ENCODE measurements around the gene SIGLEC5.
A peak's percentile ranks its signal among the peaks of the same experiment; 100 is the strongest.
"Not testable (repeated sequence)": the region's sequence is repeated elsewhere in the genome, so short reads cannot be mapped to it uniquely, and the experiment has no call there.

Gene SIGLEC5, protein sequence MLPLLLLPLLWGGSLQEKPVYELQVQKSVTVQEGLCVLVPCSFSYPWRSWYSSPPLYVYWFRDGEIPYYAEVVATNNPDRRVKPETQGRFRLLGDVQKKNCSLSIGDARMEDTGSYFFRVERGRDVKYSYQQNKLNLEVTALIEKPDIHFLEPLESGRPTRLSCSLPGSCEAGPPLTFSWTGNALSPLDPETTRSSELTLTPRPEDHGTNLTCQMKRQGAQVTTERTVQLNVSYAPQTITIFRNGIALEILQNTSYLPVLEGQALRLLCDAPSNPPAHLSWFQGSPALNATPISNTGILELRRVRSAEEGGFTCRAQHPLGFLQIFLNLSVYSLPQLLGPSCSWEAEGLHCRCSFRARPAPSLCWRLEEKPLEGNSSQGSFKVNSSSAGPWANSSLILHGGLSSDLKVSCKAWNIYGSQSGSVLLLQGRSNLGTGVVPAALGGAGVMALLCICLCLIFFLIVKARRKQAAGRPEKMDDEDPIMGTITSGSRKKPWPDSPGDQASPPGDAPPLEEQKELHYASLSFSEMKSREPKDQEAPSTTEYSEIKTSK

DNA sequence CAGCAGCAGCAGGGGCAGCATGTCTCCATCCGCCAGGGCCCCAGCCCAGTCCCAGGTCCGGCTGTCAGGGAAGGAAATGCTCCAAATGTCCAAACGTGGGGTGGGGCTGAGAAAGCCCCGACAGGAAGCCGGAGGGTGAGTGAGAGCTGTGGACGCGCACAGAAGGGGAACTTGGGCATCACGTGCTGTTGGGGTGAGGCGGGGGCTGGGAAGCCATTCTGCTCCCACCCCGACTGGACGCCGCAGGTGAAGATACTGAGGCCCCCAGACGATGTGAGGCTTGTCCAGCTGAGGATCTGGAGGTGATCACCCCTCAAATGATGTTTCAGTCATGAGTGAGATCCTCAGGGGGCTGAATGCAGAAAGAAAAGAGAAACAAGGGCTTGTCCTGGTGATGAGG, at the start of gene SIGLEC5:
TSS of gene SIGLEC5 (minus strand) at position 87 of the 400 bp plus-strand sequence. CDS start at position 21, 66 bp downstream.
- not testable (repeated sequence) for DNase-seq

DNA sequence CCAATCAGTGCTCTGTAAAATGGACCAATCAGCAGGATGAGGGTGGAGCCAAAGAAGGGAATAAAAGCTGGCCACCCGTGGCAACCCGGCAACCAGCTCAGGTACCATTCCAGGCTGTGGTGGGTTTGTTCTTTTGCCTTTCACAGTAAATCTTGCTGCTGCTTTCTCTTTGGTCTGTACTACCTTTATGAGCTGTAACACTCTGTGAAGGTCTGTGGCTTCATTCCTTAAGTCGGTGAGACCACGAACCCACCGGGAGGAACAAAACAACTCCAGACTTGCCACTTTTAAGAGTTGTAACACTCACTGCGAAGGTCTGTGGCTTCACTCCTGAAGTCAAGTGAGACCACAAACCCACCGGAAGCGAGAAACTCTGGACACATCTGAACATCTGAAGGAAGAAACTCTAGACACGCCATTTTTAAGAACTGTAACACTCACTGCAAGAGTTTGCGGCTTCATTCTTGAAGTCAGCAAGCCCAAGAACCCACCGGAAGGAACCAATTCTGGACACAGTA, 46.4 kb upstream of the SIGLEC5 start:
- no peak for DNase-seq

DNA sequence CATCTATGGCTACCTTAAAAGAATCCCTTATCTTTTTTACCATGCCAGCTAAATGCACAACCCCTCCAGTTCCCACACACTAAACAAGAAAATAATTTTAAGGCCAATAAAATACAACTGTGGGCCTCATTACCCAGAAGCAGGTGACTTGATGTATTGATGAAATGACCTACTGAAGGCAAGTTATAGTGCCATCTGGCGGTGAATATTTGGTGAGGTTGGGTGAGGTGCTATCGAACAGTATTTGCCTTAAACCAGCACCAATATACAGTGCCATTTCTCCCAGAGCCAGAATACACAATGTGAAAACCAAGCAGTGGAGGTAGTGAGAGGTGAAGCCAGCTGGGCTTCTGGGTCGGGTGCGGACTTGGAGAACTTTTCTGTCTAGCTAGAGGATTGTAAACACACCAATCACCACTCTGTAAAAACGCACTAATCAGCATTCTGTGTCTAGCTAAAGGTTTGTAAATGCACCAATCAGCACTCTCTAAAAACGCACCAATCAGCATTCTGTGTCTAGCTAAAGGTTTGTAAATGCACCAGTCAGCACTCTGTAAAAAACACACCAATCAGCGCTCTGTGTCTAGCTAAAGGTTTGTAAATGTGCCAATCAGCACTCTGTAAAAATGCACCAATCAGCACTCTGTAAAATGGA, 45.8 kb upstream of the SIGLEC5 start:
- not testable (repeated sequence) for DNase-seq

DNA sequence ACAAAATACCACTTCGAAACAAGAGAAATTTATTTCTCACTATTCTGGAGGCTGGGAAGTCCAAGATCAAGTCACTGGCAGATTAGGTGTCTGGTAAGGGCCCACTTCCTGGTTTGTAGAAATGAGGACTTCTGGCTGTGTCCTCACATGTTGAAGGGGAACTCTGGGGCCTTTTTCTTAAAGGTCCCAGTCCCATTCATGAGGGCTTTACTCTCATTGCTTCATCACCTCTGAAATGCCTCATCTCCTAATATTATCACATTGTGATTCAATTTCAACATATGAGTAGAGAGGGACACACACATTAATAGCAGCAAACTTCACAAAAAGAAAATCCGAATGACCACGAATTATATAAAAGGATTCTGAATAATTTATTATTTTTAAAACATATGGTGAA, 38.0 kb upstream of the SIGLEC5 start:
- no peak for DNase-seq

DNA sequence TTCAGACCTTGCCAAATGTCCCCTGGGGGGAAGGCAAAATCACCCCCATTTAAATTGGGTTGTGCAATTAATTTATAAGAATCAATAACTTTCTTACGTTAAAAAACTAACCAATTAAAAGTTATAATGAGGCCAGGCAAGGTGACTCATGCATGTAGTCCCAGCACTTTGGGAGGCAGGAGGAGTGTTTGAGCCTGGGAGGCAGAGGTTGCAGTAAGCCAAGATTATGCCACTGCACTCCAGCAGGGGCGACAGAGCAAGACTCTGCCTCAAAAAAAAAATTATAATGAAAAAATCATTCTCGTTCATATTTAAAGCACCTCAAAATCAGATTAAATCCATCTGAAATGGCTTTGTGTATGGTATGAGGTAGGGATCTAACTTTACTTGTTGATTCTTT, 34.8 kb upstream of the SIGLEC5 start:
- DNase-seq: no peak

DNA sequence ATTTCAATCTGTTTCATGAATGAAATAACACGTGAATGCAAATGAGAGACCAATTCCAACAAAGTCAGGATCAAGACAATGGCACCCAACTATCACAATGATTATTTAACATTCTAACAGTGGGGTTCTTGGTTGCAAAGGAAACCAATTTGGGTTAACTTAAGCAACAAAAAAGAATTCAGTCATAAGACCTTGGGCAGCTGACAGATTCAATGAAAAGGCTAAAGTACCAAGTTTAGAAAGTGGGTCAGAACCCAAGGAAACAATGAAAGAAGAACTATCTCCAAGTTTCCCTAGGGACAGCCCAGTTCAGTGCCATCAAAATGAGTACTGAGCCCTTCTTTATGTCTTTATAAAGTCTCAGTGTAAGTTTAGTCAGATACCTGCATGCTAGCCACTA, 33.9 kb upstream of the SIGLEC5 start:
- no peak for DNase-seq

DNA sequence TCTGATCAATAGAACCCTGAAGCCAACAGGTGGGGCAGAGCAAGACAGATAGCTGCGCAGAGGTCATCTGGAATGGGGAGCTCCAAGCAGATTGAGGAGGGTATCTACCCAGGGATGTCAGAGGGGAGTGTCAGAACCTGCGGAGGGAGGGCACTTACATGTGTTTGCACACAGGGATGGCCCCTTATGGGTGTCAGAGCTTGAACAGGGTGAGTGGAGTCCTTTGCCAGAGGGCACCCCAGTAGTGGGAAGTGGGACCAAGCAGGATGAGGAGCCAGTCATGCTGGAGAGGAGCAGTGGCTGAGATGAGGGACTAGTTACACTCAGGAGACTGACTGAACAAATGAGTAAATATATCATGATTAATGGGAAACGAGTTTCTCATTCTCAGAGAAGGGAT, 33.4 kb upstream of the SIGLEC5 start:
- no peak for DNase-seq

DNA sequence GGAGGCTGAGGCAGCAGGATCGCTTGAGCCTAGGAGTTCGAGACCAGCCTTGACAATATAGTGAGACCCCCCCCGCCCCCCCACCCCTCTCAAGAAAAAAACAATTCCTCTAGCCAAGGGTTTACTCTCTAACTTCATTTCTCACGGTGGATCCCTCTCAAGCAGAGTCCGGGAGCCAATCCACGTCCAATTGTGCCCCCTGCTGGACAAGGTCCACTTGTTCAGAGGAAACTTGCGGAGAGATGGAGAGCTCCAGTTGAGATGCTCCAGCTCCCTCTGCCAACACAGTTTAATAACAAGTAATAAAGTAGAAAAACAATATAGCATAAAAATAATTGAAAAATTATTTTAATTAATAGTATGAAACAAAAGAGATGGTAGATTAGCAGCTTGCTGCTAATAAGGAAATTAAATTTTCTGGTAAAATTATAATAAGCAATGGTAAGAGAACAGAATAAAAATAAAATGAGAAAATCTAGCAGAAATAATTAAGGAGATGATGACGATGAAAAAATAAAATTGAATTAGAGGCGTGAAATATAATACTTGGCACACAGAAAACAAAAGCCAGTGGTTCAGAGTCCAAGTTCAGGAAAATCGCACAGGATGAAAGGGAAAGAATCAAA, 30.9 kb upstream of the SIGLEC5 start:
- DNase-seq: peak; percentile 20

DNA sequence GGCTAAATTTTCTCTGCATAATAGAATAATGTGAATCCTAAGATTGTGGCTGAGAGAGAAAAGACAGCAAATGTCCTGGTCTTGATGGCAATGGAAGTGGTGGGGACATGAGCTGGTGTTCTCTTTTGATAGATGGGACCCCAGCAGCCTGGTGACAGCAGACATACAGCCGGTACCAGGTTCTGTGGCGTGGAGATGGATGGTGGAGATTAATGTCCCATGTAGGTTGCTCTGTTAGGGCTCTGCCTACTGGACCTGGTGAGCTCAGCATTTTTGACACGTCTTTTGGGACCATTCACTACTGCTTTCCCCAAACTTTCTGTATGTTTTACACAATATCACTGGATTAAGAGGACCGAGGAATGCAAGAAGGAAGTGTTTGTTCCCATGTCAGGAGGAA, 24.6 kb upstream of the SIGLEC5 start:
- no peak for DNase-seq

DNA sequence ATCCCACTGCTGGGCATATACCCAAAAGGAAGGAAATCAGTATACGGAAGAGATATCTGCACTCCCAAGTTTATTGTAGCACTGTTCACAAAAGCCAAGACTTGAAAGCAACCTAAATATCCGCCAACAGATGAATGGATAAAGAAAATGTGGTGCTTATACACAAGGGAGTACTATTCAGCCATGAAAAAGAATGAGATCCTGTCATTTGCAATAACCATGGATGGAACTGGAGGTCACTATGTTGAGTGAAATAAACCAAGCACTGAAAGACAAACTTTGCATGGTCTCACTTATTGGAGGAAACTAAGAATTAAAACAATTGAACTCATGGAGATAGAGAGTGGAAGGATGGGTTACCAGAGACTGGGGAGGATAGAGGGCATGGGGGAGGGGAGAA, 23.0 kb upstream of the SIGLEC5 start:
- DNase-seq: no peak

DNA sequence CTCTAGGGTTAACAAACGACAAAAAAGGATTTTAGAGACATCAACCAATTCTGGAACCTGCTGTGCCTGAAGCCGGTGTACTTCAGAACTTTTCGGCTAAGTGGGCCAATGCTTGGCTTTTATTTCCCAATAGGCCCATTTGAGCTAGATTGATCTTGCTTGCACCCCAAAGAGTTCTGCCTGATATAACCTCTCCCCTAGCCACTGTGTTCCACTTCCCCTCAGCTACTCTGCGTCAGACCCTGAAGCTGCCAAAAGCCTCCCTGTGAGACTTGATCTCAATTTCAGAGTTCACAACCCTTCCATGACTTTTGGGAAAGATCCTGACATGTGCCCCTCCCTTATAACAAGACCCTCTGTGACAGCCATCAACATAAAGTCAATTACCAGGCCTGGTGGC, 22.1 kb upstream of the SIGLEC5 start:
- DNase-seq: no peak

DNA sequence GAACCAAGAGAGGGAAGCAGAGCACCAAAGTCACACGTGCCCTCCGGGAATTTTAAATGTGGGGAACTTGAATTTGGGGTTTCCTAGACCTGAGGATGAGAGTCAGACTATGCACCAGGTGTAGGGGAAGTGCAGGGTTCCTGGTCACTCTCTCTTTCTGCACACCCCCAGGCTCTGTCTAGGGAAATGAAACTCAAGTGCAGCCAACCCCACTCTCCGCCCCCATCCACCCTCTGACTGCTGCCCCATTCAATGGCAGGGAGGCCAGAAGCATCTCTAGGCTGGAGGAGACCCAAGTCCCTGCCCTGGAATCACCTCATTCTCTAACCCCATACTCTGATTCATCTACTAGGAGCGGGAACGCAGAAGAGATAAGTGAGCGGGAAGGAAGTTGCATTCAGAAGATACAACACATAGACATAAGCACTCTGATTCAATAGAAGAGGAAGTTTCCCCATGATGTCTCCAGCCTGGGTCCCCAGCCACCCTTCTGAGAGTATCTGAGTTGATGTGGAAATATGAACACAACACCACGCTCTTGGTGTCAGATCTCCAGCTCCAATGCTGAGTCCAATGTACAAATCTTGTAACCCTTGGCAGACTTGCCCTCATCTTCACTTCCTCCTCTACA, 21.1 kb upstream of the SIGLEC5 start:
- DNase-seq: no peak

DNA sequence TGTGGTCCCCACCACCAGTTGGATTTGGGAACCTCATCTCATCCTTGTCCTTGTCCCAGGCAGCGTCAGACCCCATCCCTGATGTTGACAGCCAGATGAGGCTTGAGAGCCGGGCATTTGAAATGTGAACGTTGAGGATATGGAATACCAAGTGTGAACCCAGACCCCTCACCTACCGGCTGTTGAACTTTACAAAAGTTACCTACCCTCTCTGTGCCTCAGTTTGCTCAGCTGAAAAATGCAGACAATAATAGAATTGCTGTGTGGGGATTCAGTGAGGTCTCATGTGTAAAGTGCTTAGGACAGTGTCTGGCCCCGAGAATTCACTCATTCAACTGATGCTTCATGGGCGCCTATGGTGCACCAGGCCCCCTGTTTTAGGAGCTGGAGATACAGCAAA, 17.1 kb upstream of the SIGLEC5 start:
- no peak for DNase-seq

DNA sequence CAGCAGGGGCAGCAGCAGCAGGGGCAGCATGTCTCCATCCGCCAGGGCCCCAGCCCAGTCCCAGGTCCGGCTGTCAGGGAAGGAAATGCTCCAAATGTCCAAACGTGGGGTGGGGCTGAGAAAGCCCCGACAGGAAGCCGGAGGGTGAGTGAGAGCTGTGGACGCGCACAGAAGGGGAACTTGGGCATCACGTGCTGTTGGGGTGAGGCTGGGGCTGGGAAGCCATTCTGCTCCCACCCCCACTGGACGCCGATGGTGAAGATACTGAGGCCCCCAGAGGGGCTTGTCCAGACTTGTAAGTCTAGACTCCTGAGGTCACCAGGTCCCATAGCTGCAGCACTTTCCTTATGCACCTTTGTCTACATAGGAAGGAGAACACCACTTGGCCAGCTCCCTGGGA, 16.5 kb upstream of the SIGLEC5 start, which contains the start of gene SIGLEC14:
TSS of gene SIGLEC14 (minus strand) at position 96 of the 400 bp plus-strand sequence. CDS start at position 30, 66 bp downstream.
- not testable (repeated sequence) for DNase-seq

DNA sequence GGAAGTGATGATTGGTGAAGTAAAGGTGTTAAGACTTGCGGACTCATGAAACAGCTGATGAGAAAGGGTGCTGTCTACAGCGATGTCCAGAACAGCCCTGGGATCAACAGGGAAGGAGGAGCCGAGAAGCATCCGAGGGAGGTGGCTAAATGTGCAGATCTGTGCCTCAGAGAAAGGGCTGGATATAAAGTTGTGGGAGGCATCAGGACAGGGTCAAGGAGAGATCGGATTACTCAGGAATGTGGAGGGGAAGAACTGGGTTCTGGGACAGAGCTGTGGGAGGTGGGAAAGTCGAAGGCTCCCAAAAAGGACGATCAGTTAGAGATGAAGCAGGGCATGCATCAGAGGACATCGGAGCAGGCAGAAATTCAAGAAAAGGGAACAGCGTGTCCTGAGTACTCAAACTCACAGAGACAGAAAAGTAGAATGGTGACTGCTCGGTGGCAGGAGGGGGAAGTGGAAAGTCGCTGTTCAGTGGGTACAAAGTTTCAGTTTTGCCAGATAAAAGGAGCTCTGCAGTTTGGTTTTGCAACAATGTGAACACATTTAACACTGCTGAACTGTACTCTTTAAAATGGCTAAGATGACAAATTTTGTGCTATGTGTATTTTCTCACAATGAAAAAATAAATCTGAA, 14.6 kb upstream of the SIGLEC5 start:
- DNase-seq: no peak

DNA sequence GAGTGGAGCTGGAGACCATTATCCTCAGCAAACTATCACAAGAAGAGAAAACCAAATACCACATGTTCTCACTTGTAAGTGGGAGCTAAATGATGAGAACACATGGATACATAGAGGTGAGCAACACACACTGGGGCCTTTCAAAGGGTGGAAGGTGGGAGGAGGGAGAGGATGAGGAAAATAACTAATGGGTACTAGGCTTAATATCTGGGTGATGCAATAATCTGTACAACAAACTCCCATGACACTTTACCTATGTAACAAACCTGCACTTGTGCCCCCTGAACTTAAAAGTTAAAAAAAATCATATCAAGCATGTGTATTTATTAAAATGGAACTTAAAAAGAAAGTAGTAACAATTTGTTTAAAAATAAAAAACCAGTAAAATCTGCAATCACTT, 11.4 kb upstream of the SIGLEC5 start:
- no peak for DNase-seq

DNA sequence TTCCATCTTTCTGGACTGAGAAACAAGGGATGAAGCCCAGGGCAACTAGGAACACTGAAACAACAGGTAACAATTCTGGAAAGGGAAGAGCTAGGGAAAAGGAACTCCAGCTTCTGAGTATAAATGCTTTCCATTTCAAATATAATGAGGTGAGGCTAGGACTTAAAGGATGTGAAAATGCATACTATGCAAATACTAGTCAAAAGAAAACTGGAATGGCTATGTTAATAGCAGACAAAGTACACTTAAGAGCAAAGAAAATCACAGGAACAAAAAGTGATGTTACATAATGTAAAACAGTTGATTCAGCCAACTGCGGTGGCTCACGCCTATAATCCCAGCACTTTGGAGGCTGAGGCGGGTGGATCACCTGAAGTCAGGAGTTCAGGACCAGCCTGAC, 10.2 kb upstream of the SIGLEC5 start:
- DNase-seq: no peak

DNA sequence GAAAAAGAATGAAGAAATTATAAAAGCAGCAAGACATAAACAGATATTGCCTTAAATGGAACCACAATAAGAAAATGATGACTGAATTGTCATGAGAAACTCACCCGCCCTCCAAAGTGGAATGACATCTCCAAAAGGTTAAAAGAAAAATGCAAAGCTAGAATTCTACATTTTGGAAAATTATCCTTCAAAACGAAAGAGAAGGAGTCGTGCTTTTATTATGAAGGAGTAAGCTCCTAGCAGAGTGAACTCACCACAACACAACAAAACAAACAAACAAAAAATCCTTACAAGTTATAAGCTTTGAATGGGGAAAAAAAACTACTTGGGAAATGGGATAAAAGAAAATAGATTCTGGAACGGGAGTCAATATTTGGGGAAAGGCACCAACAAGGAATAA, 9.7 kb upstream of the SIGLEC5 start:
- DNase-seq: no peak

DNA sequence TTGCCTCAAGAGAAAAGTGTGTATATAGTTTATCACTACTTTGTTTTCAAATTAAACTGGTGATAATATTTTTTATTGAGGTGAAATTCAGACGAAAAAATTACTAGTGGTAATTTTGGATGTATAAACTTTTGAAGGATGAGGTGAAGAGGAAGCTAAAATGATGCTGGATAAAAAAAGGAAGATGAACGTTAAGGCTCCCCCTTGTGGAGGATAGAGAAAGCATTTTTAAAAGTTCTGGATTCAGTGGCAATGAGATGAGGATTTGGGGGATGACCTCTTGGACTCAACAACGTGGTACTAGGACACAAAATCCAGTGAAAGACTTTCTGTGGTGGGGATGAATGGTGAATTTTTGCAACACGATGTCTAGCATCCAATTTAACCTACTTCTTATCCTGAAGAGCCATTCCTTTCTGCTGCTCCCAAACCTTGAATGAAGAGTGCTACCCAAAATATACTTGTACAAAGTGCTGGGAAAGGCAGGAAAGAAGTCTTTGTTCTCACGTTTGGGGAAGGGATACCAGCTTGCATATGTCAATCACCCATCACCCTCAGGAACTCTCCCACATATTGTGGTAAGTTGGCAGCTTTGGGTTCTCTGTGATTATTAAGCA, 7.3 kb upstream of the SIGLEC5 start:
- DNase-seq: no peak

DNA sequence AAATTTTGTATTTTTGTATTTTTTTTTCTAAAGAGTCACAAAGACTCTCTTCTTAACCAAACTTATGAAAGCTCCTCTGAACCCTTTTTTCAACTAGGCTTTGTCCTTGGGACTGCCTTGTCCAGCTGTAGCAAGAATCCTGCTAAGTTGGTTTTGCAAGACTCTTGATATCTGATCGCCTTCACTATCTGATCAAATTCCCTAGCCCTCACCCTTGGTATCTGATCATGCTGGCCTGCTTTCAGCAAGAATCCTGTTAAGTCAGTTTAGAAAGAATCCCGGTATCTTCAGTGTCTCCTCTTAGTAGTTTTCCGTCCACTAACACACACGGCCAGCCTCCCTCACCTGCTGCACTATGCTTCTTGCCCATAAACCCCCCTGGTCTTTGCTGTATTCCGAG, 1.9 kb upstream of the SIGLEC5 start:
- DNase-seq: no peak

DNA sequence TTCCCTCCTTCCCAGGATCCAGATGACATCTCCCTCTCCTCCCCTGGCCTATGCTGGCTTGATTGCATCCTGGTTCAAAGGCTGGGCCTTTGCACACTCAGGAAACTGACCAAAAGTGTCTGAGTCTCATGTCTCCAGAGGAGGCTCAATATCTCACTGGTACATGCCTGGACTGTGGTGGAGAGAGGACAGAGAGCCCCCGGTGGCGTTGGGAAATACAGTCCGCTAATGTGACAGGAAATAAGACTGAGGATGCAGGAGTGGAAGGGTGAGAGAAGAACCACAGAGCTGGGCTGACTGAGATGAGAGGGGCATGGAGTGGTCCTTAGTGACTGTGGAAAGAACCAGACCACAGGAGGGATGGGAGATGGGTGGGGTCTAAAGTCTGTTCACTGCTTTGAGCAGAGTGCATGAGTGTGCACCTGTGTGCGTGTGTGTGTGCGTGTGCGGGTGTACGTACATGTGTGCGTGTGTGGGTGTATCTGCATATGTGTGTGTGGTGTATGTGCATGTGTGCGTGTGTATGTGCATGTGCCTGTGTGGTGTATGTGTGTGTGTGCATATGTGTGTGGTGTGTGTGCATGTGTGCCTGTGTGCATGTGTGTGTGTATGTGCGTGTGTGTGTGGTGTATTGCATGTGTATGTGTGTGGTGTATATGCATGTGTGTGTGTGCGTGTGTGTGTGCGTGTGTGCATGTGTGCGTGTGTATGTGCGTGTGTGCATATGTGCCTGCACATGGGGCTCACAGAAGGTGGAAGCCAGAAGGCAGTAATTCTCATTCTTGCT, 1.9 kb downstream of the SIGLEC5 start:
- DNase-seq: no peak
